A549 (cell line): ENCODE data around the gene MROH2A.

Source experiments
- CEBPB ChIP-seq, 2 experiments: fragments of >200 bp in 1 of 2; sonication (Bioruptor Twin) in 1 of 2; formaldehyde crosslinking in 1 of 2; IDR thresholded peaks; 2 replicates each; pipeline ENCODE4 v1.6.1; 2012 to 2016
- CHD2 ChIP-seq: fragments of 150-350 bp; IDR thresholded peaks from 2 replicates; pipeline ENCODE4 v1.6.1; 2014; ENCODE audit warnings: low read length; ENCODE audit not compliant: partially characterized antibody
- FOSL2 ChIP-seq, 2 experiments: fragments of 450-650 bp in 1 of 2; fragments of >200 bp in 1 of 2; sonication (Bioruptor Twin) in 1 of 2; formaldehyde crosslinking; IDR thresholded peaks; 2 replicates each; pipeline versions ENCODE4 v1.5.0 to v1.6.1; 2016 to 2020; ENCODE audit warnings: mild to moderate bottlenecking in 1 of 2, moderate library complexity in 1 of 2
- HOXA7 ChIP-seq: fragments of 250-450 bp; sonication (Bioruptor Pico); IDR thresholded peaks from 2 replicates; pipeline ENCODE4 v1.5.0; 2020; ENCODE audit warnings: mild to moderate bottlenecking, moderate library complexity
- MAZ ChIP-seq: fragments of 150-350 bp; IDR thresholded peaks from 2 replicates; pipeline ENCODE4 v1.6.1; 2014; ENCODE audit warnings: antibody characterized with exemption, low read depth, low read length, borderline replicate concordance
- POLR2A ChIP-seq: IDR thresholded peaks from 2 replicates; pipeline ENCODE4 v1.6.1; 2012; ENCODE audit warnings: mild to moderate bottlenecking, low read length
- ZFP36 ChIP-seq: fragments of 450-650 bp; IDR thresholded peaks from 2 replicates; pipeline ENCODE4 v1.6.1; 2014; ENCODE audit warnings: borderline replicate concordance; ENCODE audit not compliant: partially characterized antibody
- TF ChIP-seq, protein P1 (sequence below): fragments of >200 bp; sonication (Bioruptor Twin); formaldehyde crosslinking; IDR thresholded peaks from 3 replicates; pipeline ENCODE4 v1.5.1; 2016
- TF ChIP-seq, protein P2 (sequence below): fragments of 450-650 bp; IDR thresholded peaks from 2 replicates; pipeline ENCODE4 v1.6.1; 2014; ENCODE audit warnings: antibody characterized with exemption
- TF ChIP-seq, protein P3 (sequence below): IDR thresholded peaks from 2 replicates; pipeline ENCODE4 v1.6.1; 2012
- TF ChIP-seq, protein P4 (sequence below): fragments of 150-350 bp; IDR thresholded peaks from 2 replicates; pipeline ENCODE4 v1.6.1; 2014; ENCODE audit warnings: low read depth, mild to moderate bottlenecking, low read length

DNA sequence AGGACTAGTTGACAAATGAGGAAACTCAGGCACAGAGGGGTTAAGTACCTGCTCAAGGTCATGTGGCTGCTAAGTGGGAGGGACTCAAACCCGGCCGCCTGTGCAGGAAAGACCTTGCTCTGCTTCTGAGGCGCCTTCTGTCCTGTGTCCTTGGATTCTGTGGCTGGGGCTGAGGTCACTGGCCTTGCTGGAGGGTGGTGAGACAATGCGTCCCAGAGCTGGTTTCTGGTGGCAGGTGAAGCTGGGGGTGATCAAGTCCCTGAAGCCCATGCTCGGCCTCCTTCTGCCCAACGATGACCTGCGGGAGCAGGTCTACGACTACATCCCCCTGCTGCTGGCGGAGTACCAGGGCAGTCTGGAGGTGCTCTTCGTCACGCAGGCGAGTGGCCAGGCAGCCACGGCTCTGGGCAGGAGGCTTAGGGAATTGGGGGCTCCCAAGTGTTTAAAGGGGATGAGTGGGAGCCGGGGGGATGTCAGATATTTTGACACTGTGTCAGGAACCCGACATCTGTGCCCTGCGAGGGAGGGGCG is 16.1 kb downstream of the MROH2A start:
- no peak for TF ChIP-seq CEBPB (IDR thresholded peaks at IDR 0.05)
- TF ChIP-seq, protein P1, sequence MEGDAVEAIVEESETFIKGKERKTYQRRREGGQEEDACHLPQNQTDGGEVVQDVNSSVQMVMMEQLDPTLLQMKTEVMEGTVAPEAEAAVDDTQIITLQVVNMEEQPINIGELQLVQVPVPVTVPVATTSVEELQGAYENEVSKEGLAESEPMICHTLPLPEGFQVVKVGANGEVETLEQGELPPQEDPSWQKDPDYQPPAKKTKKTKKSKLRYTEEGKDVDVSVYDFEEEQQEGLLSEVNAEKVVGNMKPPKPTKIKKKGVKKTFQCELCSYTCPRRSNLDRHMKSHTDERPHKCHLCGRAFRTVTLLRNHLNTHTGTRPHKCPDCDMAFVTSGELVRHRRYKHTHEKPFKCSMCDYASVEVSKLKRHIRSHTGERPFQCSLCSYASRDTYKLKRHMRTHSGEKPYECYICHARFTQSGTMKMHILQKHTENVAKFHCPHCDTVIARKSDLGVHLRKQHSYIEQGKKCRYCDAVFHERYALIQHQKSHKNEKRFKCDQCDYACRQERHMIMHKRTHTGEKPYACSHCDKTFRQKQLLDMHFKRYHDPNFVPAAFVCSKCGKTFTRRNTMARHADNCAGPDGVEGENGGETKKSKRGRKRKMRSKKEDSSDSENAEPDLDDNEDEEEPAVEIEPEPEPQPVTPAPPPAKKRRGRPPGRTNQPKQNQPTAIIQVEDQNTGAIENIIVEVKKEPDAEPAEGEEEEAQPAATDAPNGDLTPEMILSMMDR, result no peak
- TF ChIP-seq, protein P2, sequence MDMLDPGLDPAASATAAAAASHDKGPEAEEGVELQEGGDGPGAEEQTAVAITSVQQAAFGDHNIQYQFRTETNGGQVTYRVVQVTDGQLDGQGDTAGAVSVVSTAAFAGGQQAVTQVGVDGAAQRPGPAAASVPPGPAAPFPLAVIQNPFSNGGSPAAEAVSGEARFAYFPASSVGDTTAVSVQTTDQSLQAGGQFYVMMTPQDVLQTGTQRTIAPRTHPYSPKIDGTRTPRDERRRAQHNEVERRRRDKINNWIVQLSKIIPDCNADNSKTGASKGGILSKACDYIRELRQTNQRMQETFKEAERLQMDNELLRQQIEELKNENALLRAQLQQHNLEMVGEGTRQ, result no peak
- TF ChIP-seq HOXA7 (CRISPR knock-in tag), result no peak
- TF ChIP-seq POLR2A, result no peak
- TF ChIP-seq MAZ, result no peak
- no peak for TF ChIP-seq FOSL2 (IDR thresholded peaks at IDR 0.05)
- TF ChIP-seq FOSL2 (CRISPR knock-in tag; IDR thresholded peaks at IDR 0.05), result no peak
- no peak for TF ChIP-seq CHD2
- TF ChIP-seq, protein P3, sequence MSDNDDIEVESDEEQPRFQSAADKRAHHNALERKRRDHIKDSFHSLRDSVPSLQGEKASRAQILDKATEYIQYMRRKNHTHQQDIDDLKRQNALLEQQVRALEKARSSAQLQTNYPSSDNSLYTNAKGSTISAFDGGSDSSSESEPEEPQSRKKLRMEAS, result no peak
- no peak for TF ChIP-seq ZFP36
- TF ChIP-seq, protein P4, sequence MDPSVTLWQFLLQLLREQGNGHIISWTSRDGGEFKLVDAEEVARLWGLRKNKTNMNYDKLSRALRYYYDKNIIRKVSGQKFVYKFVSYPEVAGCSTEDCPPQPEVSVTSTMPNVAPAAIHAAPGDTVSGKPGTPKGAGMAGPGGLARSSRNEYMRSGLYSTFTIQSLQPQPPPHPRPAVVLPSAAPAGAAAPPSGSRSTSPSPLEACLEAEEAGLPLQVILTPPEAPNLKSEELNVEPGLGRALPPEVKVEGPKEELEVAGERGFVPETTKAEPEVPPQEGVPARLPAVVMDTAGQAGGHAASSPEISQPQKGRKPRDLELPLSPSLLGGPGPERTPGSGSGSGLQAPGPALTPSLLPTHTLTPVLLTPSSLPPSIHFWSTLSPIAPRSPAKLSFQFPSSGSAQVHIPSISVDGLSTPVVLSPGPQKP, result no peak
